ENCODE results near the gene NHEJ1.

GRCh38 chr2:219124381-219125110 lies 36.1 kb downstream of the NHEJ1 start:
- TF ChIP-seq CTCF (conservative IDR thresholded peaks at IDR 0.05 in 1 of 2, IDR thresholded peaks at IDR 0.05 in 1 of 2; ENCODE audit: low read depth in 1 of 2, low read length in 2 of 2) (no peak), EZH2 (IDR thresholded peaks at IDR 0.05; ENCODE audit: low read length, missing control alignments) (no peak)

Measured in fibroblast of lung (primary cell).